B cell (primary cell): ENCODE results near the gene HBZ. TPM values are rescaled to one million over a fixed set of nuclear protein-coding genes. Genes with fewer than 3 reads are reported as not detected.
"Not testable (repeated sequence)": the region's sequence is repeated elsewhere in the genome, so short reads cannot be mapped to it uniquely, and the experiment has no call there.

ENCODE experiments used
- ATAC-seq: fragments of 200-7000 bp; cut with Tn5 transposase; one replicate; pipeline ENCODE4 v1.10.0; 2021; ENCODE audit warnings: low read depth, mild to moderate bottlenecking, moderate number of reproducible peaks, moderate library complexity
- CTCF ChIA-PET: fragments of 350-600 bp; sonication (Branson Sonifier 250); formaldehyde crosslinking; loops from one replicate; lab custom pipeline; 2021; ENCODE audit warnings: antibody characterized with exemption, inconsistent platforms; lab: Charles Lee
- POLR2A ChIA-PET: fragments of 350-600 bp; sonication (Branson Sonifier 250); formaldehyde crosslinking; loops from one replicate; lab custom pipeline; 2021; ENCODE audit warnings: antibody characterized with exemption; lab: Charles Lee
- DNase-seq: peaks from one replicate; pipeline ENCODE4 v3.0.0; 2013
- H2AFZ ChIP-seq: 2 replicates; pipeline ENCODE4 v1.6.1; 2012; ENCODE audit warnings: mild to moderate bottlenecking, low read depth, low read length; ENCODE audit not compliant: insufficient read depth, poor library complexity, severe bottlenecking
- H3K27ac ChIP-seq, 2 donors: 1 replicate in 1 of 2; 2 replicates in 1 of 2; pipeline ENCODE4 v1.5.1; 2012 to 2013; ENCODE audit warnings: low read length in 2 of 2, mild to moderate bottlenecking in 2 of 2, moderate library complexity in 1 of 2
- H3K27me3 ChIP-seq, 4 experiments: fragments of 200-600 bp in 1 of 4; sonication (generic) in 1 of 4; replicated peaks in 1 of 4; 1 replicate in 2 of 4; 2 replicates in 2 of 4; pipeline versions ENCODE4 v1.6.1 to v1.7.0; 2013 to 2016; ENCODE audit warnings: low read length in 3 of 4, mild to moderate bottlenecking in 2 of 4, mixed read lengths in 1 of 4, moderate library complexity in 1 of 4; ENCODE audit not compliant: insufficient read depth in 4 of 4, control insufficient read depth in 3 of 4; ENCODE audit errors: control extremely low read depth in 1 of 4
- H3K36me3 ChIP-seq, 2 experiments: replicated peaks in 1 of 2; 1 replicate in 1 of 2; 2 replicates in 1 of 2; pipeline versions ENCODE4 v1.6.1 to v1.7.1; 2013; ENCODE audit warnings: low read length in 1 of 2; ENCODE audit not compliant: insufficient read depth in 2 of 2, control insufficient read depth in 1 of 2; ENCODE audit errors: control extremely low read depth in 1 of 2, extremely low read depth in 1 of 2
- H3K4me1 ChIP-seq, 2 donors: fragments of 200-600 bp in 1 of 2; sonication (generic) in 1 of 2; 1 replicate in 1 of 2; 2 replicates in 1 of 2; pipeline versions ENCODE4 v1.5.1 to v1.6.1; 2013 to 2017; ENCODE audit warnings: low read length in 2 of 2; ENCODE audit not compliant: control insufficient read depth in 2 of 2, insufficient read depth in 2 of 2
- H3K4me2 ChIP-seq: replicated peaks from 2 replicates; pipeline ENCODE3; 2012; ENCODE audit warnings: mild to moderate bottlenecking, low read depth, low read length; ENCODE audit not compliant: poor library complexity, severe bottlenecking
- H3K4me3 ChIP-seq, 5 experiments: fragments of 200-600 bp in 1 of 5; sonication (generic) in 1 of 5; 1 replicate in 3 of 5; 2 replicates in 2 of 5; pipeline versions ENCODE4 v1.5.1 to v1.7.0; 2011 to 2016; ENCODE audit warnings: low read length in 4 of 5, mild to moderate bottlenecking in 4 of 5, low read depth in 2 of 5, control low read depth in 1 of 5, moderate library complexity in 1 of 5; ENCODE audit not compliant: insufficient read depth in 1 of 5; ENCODE audit errors: control extremely low read depth in 1 of 5, extremely low read depth in 1 of 5
- H3K79me2 ChIP-seq: fragments of 200-600 bp; sonication (generic); one replicate; pipeline ENCODE4 v1.6.0; 2016; ENCODE audit warnings: low read length; ENCODE audit not compliant: control insufficient read depth, insufficient read depth
- H3K9ac ChIP-seq: fragments of 200-600 bp; sonication (generic); 2 replicates; pipeline ENCODE4 v1.6.1; 2017; ENCODE audit warnings: mild to moderate bottlenecking, low read length, moderate library complexity
- H3K9me3 ChIP-seq, 3 donors: one replicate each; pipeline versions ENCODE4 v1.6.1 to v1.7.1; 2013; ENCODE audit warnings: low read length in 2 of 3; ENCODE audit not compliant: control insufficient read depth in 2 of 3, insufficient read depth in 1 of 3; ENCODE audit errors: control extremely low read depth in 1 of 3
- H4K20me1 ChIP-seq: 2 replicates; pipeline ENCODE4 v1.6.0; 2012; ENCODE audit warnings: mild to moderate bottlenecking, low read length; ENCODE audit not compliant: insufficient read depth, control insufficient read depth, poor library complexity, severe bottlenecking
- H3K27ac Mint-ChIP-seq: one replicate; pipeline ENCODE4 v1.8.0; 2021; ENCODE audit warnings: mixed read lengths
- H3K27me3 Mint-ChIP-seq: one replicate; pipeline ENCODE4 v1.8.0; 2021; ENCODE audit warnings: mixed read lengths
- H3K4me1 Mint-ChIP-seq: one replicate; pipeline ENCODE4 v1.8.0; 2021; ENCODE audit warnings: mixed read lengths
- H3K4me3 Mint-ChIP-seq: one replicate; pipeline ENCODE4 v1.8.0; 2021; ENCODE audit warnings: mixed read lengths
- H3K9me3 Mint-ChIP-seq: one replicate; pipeline ENCODE4 v1.8.0; 2022; ENCODE audit warnings: mixed read lengths; ENCODE audit not compliant: insufficient read depth
- EZH2 ChIP-seq: IDR thresholded peaks from 2 replicates; pipeline ENCODE4 v1.6.1; 2012; ENCODE audit warnings: borderline replicate concordance, low read depth, mild to moderate bottlenecking, moderate library complexity, low read length; ENCODE audit not compliant: insufficient read depth, poor library complexity, severe bottlenecking
- WGBS: methylation state at CpG from one replicate; pipeline ENCODE4 v1.1.5; 2013; ENCODE audit warnings: missing lambda C conversion rate; ENCODE audit not compliant: insufficient coverage; 5-methylcytosine and 5-hydroxymethylcytosine counted together
- intact Hi-C: fragments of 100-400 bp; cut with micrococcal nuclease; formaldehyde crosslinking; loops from one replicate; pipeline ENCODE4 v1.10.0; 2022
- polyA plus RNA-seq: library from polyadenylated mRNA; depleted of rRNA; stranded (reverse); fragments of >200 nt; gene quantifications from 2 replicates; pipeline ENCODE4 v1.2.3, GENCODE V29; 2012
- total RNA-seq, 2 donors: library from RNA; stranded (reverse); fragments of 120-200 nt in 1 of 2; gene quantifications; 1 replicate in 1 of 2; 2 replicates in 1 of 2; pipeline versions ENCODE4 v1.2.3 to v1.2.4, GENCODE V29; 2013 to 2022
- TF ChIP-seq, protein P1 (sequence below): fragments of 200-600 bp; IDR thresholded peaks from one replicate; pipeline ENCODE4 v1.8.0; 2022; ENCODE audit warnings: antibody characterized with exemption, mild to moderate bottlenecking

The HBZ gene
- total and polyA plus RNA-seq, 2 donors (not counting 1 experiment from before 2014, with no cell fraction given): not detected

DNA sequence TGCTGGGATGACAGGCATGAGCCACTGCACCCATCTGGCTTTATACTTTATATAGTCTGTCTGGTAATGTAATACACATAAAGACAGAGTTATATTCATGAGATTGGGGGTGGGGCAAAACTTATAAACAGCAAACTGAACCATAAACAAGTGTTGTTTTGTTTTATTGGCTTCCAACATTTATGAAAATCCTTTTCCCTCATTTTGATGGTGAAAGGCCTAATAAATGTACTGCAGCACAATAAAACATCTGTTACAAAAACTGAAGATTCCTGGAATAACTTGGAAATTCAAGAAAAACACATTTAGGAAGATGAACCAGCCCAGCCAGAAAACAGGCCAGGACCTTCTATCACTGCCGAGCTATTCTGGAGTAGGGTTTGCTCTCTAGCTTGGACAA, 30.1 kb upstream of the HBZ start:
- Histone ChIP-seq H3K4me1 (peaks cover 0 to 6% of the 10 kb centered on the region in 2 donors), H3K9ac (no peak overlapping the region), H3K4me2 (no peak overlapping the region), H3K36me3 (peaks cover 0 to 9% of the 10 kb centered on the region in 2 experiments), H3K27me3 (no peaks in the 10 kb centered on the region), H4K20me1 (peaks cover 14% of the 10 kb centered on the region), H3K27ac (no peak overlapping the region), H3K79me2 (peaks cover 10% of the 10 kb centered on the region), H3K9me3 (no peaks in the 10 kb centered on the region), H3K4me3 (no peak overlapping the region), H2AFZ (no peak overlapping the region)
- CTCF ChIA-PET: no interaction called here
- Mint-ChIP-seq H3K9me3 (no peaks in the 10 kb centered on the region), H3K4me1 (peaks cover 4% of the 10 kb centered on the region), H3K27ac (no peak overlapping the region), H3K4me3 (no peak overlapping the region), H3K27me3 (no peaks in the 10 kb centered on the region)
- ATAC-seq (no peak), DNase-seq (no peak)
- whole genome bisulfite sequencing: 100% methylated on average over 1 of the region's 1 CpG
- POLR2A ChIA-PET: no interaction called here
- intact Hi-C loops: no loop called here
- TF ChIP-seq, protein P1, sequence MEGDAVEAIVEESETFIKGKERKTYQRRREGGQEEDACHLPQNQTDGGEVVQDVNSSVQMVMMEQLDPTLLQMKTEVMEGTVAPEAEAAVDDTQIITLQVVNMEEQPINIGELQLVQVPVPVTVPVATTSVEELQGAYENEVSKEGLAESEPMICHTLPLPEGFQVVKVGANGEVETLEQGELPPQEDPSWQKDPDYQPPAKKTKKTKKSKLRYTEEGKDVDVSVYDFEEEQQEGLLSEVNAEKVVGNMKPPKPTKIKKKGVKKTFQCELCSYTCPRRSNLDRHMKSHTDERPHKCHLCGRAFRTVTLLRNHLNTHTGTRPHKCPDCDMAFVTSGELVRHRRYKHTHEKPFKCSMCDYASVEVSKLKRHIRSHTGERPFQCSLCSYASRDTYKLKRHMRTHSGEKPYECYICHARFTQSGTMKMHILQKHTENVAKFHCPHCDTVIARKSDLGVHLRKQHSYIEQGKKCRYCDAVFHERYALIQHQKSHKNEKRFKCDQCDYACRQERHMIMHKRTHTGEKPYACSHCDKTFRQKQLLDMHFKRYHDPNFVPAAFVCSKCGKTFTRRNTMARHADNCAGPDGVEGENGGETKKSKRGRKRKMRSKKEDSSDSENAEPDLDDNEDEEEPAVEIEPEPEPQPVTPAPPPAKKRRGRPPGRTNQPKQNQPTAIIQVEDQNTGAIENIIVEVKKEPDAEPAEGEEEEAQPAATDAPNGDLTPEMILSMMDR: no peak
- TF ChIP-seq EZH2: no peak

DNA sequence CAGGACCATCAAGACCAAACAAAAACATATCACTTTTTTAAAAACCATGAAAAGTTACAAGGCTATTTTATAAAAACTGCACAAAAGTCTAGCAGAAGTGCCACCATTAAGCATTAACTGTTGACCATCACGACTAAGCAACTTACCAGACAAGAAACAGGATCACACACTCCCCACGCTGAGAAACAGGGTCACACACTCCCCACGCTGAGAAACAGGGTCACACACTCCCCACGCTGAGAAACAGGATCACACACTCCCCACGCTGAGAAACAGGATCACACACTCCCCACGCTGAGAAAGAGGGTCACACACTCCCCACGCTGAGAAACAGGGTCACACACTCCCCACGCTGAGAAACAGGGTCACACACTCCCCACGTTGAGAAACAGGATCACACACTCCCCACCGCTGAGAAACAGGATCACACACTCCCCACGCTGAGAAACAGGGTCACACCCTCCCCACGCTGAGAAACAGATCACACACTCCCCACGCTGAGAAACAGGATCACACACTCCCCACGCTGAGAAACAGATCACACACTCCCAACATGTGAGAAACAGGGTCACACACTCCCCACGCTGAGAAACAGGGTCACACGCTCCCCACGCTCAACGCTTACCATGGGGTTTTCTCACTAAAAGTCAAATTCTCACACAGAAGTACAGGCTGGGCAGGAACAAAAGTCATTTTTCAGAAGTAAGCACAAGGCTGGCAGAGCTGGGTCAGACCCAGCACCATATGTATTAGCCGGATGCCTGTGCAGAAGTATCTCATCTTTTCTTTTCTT, 28.7 kb upstream of the HBZ start:
- H4K20me1 ChIP-seq, H3K36me3 ChIP-seq, CTCF ChIA-PET, intact Hi-C loops, H3K9me3 ChIP-seq, H3K9me3 Mint-ChIP-seq, H3K27me3 ChIP-seq, H3K4me3 Mint-ChIP-seq, H3K4me2 ChIP-seq, H2AFZ ChIP-seq, H3K4me3 ChIP-seq, H3K79me2 ChIP-seq, H3K4me1 Mint-ChIP-seq, ATAC-seq, H3K27me3 Mint-ChIP-seq, H3K27ac ChIP-seq, H3K9ac ChIP-seq, H3K4me1 ChIP-seq, DNase-seq, POLR2A ChIA-PET, H3K27ac Mint-ChIP-seq: not testable (repeated sequence)
- 89% methylated on average over 12 of the region's 19 CpGs for WGBS
